HUDEP-2 (cell line): ENCODE data around the gene PEDS1.
"Not testable (repeated sequence)": the region's sequence is repeated elsewhere in the genome, so short reads cannot be mapped to it uniquely, and the experiment has no call there.

Experiments used
- DNase-seq, 76 experiments: peaks; one replicate each; lab custom pipeline; 2025; ENCODE audit not compliant: unreplicated experiment in 76 of 76; lab: John Stamatoyannopoulos, UW

The PEDS1 gene

DNA sequence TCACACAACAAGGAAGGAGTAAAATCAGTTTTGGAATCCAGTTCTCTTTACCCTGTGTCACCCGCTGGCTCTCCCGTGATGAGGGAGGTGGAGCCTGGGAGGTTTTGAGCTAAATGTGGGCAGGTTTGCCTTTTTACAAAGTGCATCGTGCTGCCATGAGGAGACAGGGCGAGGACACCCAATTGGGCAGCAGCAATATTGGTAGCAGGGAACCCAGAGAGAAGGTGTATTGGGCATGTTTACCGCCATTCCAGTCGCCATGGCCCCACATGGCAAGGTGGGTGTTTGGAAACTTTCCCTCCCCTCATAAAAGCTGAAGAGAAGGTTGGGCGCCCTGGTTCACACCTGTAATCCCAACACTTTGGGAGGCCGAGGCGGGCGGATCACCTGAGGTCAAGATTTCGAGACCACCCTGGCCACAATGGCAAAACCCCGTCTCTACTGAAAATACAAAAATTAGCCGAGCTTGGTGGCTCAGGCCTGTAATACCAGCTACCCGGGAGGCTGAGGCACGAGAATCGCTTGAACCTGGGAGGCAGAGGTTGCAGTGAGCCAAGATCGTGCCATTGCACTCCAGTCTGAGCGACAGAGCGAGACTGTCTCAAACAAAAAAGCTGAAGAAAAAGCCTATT, 37.0 kb downstream of the PEDS1 start:
- no peak for DNase-seq

GRCh38 chr20:50115591-50116367, 37.7 kb downstream of the PEDS1 start:
- peak in 74 of 76 experiments; percentile 44 to 97 (median 87) for DNase-seq

GRCh38 chr20:50115041-50115512, 38.4 kb downstream of the PEDS1 start:
- no peak for DNase-seq

GRCh38 chr20:50113420-50114224, 39.9 kb downstream of the PEDS1 start:
- no peak for DNase-seq

- DNase-seq, result peak in 73 of 76 experiments; percentile 9 to 90 (median 71)
These were observed 40.8 kb downstream of the PEDS1 start, which contains the start of gene UBE2V1 for GRCh38 chr20:50112512-50113419. UBE2V1 (minus strand) TSS chr20:50113150; CDS start chr20:50113128, 22 bp downstream.

DNA sequence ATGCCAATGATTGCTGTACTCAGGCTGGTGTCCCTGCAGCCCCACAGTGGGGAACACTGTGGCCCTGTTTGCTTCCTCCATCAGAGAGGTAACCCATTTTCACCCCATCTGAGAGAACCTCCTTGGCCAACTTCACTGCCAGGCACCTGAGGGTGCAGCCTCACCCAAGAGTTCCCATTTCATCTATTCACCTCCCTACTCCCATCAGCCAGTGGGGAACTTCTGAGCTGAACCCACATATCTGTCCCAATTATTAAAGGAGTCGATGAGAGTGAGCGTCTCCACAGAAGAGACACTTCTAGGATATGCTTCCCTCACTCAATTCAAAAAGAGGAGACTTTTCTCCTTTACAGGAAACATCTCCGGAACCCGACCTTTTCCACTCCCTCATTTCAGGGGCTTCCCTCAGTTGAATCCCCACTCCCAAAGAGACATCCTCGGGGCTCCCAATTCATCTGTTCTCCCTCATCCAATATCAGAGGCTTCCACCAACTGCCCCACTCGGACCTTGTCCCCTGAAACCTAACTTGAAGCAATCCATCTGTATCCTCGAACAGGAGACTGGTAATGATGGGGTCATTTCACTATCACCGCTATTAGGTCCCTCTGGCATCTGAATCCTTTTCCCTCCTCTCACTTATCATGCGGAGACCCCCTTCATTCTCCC, 41.6 kb downstream of the PEDS1 start:
- peak in 1 of 76 experiments; percentile 6 for DNase-seq

GRCh38 chr20:50111120-50111828, 42.2 kb downstream of the PEDS1 start:
- peak in 69 of 76 experiments; percentile 9 to 84 (median 53) for DNase-seq

DNA sequence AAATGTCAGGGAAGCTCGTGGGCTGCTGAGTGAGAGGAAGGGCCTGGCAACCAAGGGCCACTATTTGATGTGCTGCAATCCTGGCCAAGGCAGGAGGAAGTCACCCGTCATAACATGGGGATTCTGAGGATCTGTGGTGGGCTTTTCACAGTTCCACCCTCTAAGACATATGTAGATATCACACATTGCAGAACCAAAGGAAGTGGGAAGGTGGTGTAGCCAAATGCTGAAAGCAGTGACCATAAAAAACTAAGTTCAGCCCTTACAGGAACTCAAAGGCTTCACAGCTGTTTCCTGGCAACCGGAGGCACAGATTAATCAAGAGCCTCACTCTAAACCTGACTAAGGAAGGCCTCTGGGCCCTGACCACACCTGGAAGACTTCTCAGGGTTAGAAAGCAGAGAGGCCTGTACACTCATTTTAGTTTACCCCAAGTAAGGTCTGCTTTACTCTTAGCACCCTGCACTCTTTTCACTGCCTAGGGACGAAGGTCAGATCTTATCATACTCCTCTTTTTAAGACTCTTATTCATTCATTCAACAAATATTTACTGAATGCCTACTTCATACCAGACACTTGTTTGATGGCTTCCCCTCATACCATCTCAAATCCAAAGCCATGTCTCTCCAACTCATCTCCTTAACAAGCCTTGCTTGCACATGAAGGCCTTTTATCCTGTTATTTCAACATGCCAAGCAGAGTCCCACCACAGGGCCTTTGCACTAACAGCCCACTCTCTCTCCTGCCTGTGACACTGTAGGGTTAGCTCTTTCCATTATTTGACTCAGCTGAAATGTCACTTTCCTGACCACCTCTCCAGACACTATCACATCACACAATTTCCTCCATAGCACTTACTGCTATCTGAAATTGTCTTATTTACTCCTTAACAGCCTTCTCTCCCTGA, 43.1 kb downstream of the PEDS1 start:
- no peak for DNase-seq

DNA sequence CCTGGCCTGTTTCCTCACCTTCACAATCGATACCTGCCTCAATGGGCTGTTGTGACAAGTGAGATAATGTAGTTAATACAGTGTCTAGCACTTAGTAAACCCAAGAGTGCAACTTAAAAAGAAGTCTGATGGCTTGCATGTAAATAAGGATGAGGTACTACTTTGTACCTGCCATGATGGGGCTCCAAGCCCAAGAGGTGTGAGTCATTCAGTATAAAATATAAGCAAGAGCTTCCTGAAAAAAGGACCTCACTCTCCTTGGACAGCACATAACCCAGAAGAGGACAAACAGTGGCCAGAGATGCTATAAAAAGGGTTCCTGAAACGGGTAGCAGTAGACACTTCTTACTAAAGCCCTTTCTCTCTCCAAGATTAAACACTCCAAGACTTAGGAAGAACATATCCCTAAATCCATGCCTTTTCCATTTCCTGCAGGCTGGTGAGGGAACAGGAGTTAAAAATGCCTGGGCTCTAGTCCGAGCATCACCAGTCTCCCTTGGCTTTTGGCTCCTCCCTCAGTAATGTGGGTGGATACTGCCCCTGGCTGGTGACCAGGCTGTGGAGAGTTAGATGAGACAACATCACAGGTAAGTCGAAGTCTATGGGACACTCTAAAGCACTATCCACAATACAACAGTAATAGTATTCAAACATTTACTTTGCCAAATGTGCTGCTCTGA, 44.8 kb downstream of the PEDS1 start:
- DNase-seq, result no peak

DNA sequence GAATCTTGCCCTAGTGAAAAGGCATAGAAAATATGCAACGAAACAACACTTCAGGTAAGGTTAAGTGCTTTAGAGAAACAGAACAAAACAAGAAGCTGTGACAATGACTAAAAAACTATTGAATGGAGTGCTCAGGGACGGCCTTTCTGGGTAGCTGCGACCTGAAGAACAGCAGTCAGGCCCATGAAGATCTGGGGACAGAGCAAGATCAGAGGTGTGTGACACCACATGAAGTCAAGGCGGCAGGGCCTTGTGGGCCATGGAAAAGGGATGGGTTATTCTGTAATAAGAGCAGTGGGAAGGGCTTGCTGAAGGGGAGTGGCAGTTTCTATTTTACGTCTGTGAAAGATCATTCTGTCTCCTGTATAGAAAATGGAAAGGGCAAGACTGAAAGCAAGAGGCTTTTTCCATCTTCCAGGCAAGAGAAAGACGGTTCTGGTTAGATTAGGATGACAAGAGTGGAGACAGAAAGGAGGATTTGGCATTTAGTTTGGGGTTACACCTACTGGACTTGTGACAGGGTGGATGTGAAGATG, 45.7 kb downstream of the PEDS1 start:
- DNase-seq, result no peak

DNA sequence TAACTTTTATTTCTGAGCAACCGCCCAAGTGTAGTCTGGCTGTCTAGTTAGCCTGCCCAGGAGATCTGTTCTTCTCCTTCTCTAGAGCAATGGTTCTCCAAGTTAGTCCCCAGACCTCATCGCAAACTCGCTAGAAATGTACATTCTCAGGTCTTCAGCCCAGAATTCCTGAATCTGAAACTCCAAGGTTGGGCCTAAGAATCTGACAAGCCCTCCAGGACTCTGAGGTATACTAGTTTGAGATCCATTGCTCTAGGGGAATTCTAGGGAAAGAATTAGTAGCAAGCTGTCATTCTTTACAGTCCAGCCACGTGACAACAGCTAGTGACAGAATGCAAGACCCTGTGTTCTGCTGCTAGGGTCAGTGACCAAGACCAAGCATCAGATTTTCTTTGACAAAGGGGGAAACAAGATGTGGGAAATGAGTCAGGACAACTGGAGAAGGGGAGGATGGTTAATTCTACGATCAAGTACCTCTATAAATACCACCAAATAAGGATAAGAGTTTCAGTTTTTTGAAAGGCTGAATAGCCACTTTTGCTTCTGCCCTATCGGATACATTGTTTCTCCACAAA, 46.4 kb downstream of the PEDS1 start:
- DNase-seq, result no peak

GRCh38 chr20:50106669-50107068, 46.9 kb downstream of the PEDS1 start:
- DNase-seq, result not testable (repeated sequence)
